HS-5 (cell line): Measurements from ENCODE around the gene GH2.

ENCODE experiments used
- DNase-seq: peaks from one replicate; pipeline ENCODE4 v3.0.0-alpha.2; 2012; ENCODE audit warnings: low read depth

The GH2 gene

GRCh38 chr17:63840591-63841349 is 41.0 kb downstream of the GH2 start:
- DNase-seq, result no peak

GRCh38 chr17:63838631-63839171 is 43.0 kb downstream of the GH2 start:
- DNase-seq, result no peak

GRCh38 chr17:63837962-63838600 is 43.7 kb downstream of the GH2 start:
- no peak for DNase-seq

GRCh38 chr17:63837480-63837879 is 44.3 kb downstream of the GH2 start:
- no peak for DNase-seq

- DNase-seq, result no peak
Observed at GRCh38 chr17:63836811-63837210, 44.9 kb downstream of the GH2 start.

- no peak for DNase-seq
Observed at GRCh38 chr17:63835167-63835720, 46.5 kb downstream of the GH2 start.

- DNase-seq, result no peak
Observed at GRCh38 chr17:63834431-63835166, 47.1 kb downstream of the GH2 start.

GRCh38 chr17:63833741-63834373 is 47.9 kb downstream of the GH2 start:
- no peak for DNase-seq

GRCh38 chr17:63833026-63833740 is 48.6 kb downstream of the GH2 start:
- no peak for DNase-seq

- no peak for DNase-seq
Observed at GRCh38 chr17:63832455-63832854, 49.3 kb downstream of the GH2 start.

- no peak for DNase-seq
Observed at GRCh38 chr17:63832014-63832413, 49.7 kb downstream of the GH2 start.

GRCh38 chr17:63831505-63831904 is 50.2 kb downstream of the GH2 start:
- no peak for DNase-seq

- no peak for DNase-seq
Observed at GRCh38 chr17:63830904-63831491, 50.7 kb downstream of the GH2 start.

- no peak for DNase-seq
Observed at GRCh38 chr17:63830278-63830677, 51.5 kb downstream of the GH2 start.
